Daoy (cell line): ENCODE results near the gene LKAAEAR1. TPM values are rescaled to one million over a fixed set of nuclear protein-coding genes. Genes with fewer than 3 reads are reported as not detected.

ENCODE experiments used
- DNase-seq: peaks from one replicate; pipeline ENCODE4 v3.0.0-alpha.2; 2015; ENCODE audit warnings: low read depth
- total RNA-seq: library from RNA; depleted of rRNA; stranded (reverse); fragments of >200 nt; shearing (Covaris generic); gene quantifications from 2 replicates; pipeline ENCODE4 v1.2.3, GENCODE V29; 2014

LKAAEAR1 gene
- total RNA-seq, 1 experiment from 2014 or later, result not detected

DNA sequence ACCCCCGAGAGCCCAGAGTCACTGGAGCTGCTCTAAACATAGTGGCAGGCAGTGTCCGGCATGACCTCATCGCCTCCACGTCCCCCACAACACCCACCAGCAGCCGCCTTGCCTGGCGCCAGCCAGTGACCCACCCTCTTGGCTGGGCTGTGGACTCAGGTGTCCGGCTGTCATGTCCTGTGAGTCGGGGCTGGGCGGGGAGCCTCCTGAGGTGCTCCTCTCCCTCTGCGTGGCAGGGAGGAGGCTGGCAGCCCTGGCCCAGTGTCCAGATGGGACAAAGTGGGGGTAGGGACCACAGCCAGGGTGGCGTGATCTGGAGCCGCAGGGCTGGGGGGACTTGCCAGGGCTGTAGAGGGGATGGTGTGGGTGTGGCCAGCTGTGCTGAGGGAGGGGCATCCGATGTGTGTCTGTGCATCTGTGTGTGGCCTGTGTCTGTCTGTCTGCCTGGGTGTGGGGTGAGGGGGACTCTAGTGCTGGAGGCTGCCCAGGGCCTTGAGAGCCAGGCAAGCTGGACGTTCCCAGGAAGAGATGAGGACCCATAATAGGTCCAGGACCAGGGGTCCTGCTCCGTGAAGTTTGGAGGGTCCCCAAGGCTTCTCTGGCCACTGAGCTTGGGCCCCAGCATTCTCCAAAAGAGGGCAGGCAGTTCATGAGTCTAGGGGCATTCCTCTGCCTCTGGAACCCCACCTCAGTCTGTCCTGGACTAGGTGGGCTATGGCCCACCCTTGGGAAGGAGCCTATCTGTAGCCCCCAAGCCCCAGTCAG, 32.5 kb downstream of the LKAAEAR1 start:
- no peak for DNase-seq

DNA sequence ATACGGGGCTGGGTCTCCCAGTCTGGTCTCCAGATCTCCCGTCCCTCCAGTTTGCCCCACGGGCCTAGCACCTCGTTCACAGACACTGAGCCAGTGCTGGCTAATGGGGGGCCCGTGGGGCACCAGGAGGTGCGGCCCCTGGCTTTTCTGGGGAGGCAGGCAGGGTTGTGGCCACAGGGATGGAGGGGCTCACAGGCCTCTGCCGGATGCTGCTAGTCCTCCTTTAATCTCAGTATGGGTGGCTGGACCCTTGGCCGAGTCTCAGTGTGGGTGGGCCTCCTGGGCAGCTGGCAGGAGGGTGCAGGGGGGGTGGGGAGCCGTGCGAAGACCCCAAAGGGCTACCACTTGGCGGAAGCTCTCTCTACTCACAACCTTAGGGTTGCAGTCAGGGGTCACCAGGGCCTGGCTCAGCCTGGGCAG, 33.2 kb downstream of the LKAAEAR1 start:
- DNase-seq, result no peak

DNA sequence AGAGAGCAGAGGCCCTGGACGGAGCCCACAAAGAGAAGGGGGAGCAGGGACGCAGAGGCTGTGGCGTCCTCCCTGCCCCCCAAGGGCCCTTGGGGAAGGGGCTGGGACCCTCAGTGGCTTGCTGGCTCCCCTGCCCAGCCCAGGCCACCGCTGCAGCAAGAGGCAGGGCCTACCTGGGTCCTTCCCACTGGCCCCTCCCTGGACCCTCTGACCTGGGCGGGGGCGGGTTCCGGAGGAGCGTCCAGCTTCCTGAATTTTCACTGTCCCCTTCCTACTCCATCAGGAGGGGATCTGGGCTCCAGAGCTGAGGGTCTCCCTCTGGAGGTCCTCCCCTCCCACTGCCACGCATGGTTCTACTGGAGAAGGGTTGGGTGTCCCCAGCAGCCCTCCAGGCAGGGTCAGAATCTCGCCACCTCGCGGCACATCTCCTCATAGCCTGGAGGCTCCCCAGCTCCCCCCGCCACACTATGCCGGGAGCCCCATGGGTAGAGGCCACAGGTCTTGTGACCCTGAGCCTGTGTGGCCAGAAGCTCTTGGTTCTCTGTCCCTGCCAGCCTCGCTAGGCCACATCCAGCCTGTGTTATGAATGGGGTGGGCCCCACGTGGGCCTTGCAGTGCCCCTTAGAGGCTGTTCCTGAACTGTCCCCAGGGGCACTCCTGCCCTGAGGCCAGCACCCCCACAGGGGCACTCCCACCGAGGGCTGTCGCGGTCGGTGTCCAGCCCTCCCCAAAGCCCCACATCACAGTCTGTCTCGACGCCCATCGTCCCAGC, 33.8 kb downstream of the LKAAEAR1 start:
- no peak for DNase-seq

DNA sequence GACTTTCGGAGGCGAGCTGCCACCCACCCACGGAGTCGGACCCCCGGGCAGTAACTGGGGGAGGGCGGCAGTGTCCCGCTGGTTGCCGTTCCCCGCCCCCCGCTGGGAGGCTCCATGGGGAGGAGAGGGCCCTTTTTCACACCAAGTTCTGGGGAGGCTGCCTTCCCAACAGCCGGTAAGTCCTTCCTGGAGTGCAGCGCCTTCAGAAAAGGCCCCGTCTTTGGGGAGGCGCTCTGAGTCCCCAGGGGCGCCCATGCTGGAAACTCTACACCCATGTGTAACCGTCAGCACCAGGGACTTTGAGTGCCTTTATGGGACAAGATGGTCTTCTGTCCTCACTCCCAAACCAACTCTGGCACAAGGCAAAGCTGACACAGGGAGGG, 34.3 kb downstream of the LKAAEAR1 start:
- no peak for DNase-seq

- DNase-seq, result peak; percentile 69
These were observed 34.9 kb downstream of the LKAAEAR1 start, which contains the start of gene SOX18 for GRCh38 chr20:64049060-64049877. Gene SOX18 (minus strand): TSS chr20:64049639. CDS start chr20:64049516, 123 bp downstream.

GRCh38 chr20:64048402-64049044, 35.7 kb downstream of the LKAAEAR1 start:
- DNase-seq, result no peak

DNA sequence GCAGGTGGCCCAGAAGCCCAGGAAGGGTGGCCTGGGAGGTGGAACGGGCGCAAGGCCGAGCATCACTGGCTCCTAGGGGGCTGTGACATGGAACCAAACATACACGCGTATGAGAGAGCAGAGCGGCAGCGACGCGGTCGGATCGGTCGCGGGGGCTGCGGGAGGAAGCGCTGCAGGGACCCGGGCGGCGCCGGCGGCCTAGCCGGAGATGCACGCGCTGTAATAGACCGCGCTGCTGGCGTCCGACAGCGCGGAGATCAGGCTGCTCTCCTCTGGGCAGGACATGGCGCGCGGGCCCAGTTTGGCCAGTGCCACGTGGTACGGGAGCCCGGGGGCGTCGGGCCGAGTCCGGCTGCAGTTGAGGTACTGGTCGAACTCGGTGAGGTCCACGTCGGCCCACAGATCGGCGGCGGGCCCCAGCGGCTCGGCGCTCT, 36.2 kb downstream of the LKAAEAR1 start:
- DNase-seq, result no peak

- no peak for DNase-seq
These were observed 37.2 kb downstream of the LKAAEAR1 start for GRCh38 chr20:64047046-64047389.

- no peak for DNase-seq
These were observed 38.7 kb downstream of the LKAAEAR1 start for GRCh38 chr20:64045346-64046011.

GRCh38 chr20:64044484-64045247, 39.5 kb downstream of the LKAAEAR1 start:
- peak; percentile 82 for DNase-seq

DNA sequence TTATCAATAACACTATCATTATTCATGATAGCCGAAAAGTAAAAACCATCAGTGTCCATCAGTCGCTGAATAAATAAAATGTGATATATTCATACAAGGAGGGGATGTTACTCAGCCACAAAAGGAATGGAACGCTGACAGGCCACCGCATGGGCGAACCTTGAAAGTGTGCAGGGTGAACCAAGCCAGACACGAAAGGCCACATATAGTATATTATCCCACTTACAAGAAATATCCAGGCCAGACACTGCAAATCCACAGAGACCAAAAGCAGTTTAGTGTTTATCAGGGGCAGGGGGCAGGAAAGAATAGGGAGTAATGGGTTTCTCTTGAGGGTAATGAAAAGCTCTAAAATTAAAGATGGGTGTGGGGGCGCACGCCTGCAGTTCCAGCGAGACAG, 40.4 kb downstream of the LKAAEAR1 start:
- no peak for DNase-seq

DNA sequence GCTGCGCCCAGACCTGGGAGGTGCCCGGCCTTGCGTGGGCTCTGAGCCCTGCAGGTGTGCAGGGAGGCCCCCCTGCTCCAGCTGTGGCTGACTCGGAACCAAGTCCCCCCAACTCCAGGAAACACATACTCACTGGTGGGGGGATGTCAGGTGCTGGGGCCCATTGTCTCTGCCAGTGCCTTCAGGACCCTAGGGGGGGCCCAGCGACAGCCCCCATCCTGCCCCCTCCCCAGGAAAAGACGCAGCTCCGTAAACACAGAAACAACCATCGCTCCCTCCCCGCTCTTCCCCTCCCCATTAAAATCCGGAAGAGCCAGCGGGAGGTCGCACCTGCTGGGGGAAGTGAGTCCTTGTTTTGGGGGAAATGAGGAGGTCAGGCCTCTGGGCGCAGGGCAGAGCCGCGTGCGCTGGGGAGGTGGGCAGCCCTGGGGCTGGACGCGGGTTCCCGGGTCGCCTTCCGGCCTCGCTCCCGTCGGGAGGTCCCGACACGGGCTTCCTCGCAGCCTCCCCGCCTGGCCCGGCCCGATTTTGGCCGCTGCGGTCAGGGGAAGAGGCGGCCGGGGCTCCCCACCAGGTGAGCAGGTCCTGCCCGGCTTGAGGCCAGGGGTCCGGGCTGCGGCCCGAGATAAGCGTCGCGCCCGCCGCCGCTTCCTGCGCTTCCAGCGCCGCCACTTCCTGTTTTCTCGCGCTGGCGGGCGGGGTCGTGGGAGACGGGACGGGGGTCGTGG, 42.0 kb downstream of the LKAAEAR1 start:
- DNase-seq, result no peak

GRCh38 chr20:64041781-64042053, 42.5 kb downstream of the LKAAEAR1 start:
- no peak for DNase-seq

- DNase-seq, result no peak
These were observed 43.0 kb downstream of the LKAAEAR1 start for GRCh38 chr20:64041040-64041780.

GRCh38 chr20:64040231-64041039, 43.8 kb downstream of the LKAAEAR1 start:
- no peak for DNase-seq

DNA sequence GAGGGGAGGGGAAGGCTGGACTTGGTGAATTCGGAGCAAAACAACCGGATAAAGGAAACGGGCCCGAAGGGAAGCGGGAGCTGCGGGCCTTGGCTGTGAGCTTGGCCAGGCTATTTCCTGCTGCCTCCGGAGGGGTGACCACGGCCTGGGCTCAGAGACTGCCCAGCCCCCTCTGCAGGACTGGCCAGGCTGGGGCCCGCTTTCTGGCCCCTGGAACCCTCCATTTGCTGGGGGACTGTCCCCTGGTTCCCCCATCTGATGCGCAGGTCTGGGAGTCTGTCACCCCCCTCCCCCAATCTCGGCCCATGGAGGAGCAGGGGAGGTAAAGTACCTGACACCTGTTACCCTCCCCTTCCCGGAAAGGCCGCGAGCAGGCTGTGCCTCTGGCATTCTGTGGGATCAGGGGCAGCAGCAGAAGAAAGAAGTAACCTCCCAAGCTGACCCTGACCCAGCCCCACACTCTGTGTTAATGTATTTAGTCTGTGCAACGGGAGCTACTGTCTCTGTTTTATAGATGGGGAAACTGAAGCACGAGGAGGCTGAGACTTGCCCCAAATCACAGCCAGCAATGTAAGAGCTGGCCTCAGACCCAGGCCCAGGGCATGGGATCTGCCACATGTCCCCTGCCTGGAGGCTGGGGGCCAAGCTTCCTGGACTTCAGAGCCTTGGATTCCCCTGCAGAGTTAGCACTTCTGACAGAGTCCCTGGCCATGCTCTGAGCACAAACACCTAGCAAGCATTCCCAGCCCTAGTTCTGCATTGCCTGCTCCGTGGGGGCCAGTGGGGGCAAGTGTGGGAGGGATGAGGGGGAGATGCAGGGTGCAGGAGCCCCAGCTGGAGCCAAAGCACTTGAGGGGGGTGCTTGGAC, 44.7 kb downstream of the LKAAEAR1 start:
- DNase-seq, result no peak

DNA sequence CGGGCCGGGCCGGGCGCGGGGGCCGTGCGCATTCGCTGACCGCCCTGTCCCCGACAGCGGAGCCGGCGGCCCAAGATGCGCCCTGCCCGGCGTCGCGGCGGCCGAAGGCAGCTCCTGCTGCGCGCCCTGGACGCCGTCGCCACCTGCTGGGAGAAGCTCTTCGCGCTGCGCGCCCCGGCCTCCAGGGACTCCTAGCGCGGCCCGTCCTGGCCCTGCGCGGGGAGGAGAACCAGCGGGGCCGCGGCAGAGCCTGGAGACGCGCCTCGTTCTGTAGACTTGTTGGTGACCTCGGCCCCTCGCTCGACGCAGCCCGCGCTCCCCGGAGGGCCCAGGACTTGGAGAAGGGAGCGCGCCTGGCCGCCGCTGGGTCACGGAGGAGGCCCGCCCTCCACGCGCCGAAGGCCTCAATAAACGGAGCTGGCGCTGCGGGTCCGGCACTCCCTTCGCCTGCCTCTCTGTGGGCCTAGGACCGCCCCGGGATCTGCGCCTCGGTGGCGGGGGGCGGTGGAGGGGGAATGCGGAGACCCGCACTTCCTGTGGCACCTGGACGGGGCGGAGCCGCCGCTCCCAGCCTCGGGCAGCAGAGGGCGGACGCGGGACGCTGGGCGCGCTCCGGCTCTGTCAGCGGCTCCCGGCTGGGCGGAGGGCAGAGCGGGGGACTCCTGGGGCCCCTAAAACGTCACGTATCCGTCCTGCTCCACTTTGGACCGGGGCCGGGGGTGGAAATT, 45.5 kb downstream of the LKAAEAR1 start:
- peak; percentile 80 for DNase-seq
